Mesodermal cell (in vitro differentiated cells): ENCODE results near the gene SPDYE18. TPM values are rescaled to one million over a fixed set of nuclear protein-coding genes. Genes with fewer than 3 reads are reported as not detected.
"Not testable (repeated sequence)": the region's sequence is repeated elsewhere in the genome, so short reads cannot be mapped to it uniquely, and the experiment has no call there.

Experiments used
- H3K27ac ChIP-seq: 2 replicates; pipeline ENCODE4 v1.7.0; 2013; ENCODE audit warnings: mild to moderate bottlenecking, low read depth, low read length, moderate library complexity; ENCODE audit not compliant: severe bottlenecking
- H3K36me3 ChIP-seq: 2 replicates; pipeline ENCODE4 v1.7.1; 2013; ENCODE audit warnings: mild to moderate bottlenecking, low read length, moderate library complexity; ENCODE audit not compliant: control insufficient read depth, insufficient read depth
- H3K4me1 ChIP-seq: one replicate; pipeline ENCODE4 v1.7.1; 2013; ENCODE audit warnings: mild to moderate bottlenecking, low read length; ENCODE audit not compliant: insufficient read depth, control insufficient read depth, poor library complexity, severe bottlenecking
- H3K4me3 ChIP-seq: 2 replicates; pipeline ENCODE4 v1.7.0; 2013; ENCODE audit warnings: low read length, control low read depth, mild to moderate bottlenecking; ENCODE audit not compliant: insufficient read depth, poor library complexity, severe bottlenecking; ENCODE audit errors: extremely low read depth
- H3K9me3 ChIP-seq: 2 replicates; pipeline ENCODE4 v1.7.1; 2013; ENCODE audit warnings: mild to moderate bottlenecking, low read length, moderate library complexity; ENCODE audit not compliant: control insufficient read depth
- WGBS, 2 experiments: methylation state at CpG; one replicate each; pipeline ENCODE4 v1.1.5; 2013; ENCODE audit warnings: missing lambda C conversion rate in 2 of 2; ENCODE audit not compliant: insufficient coverage in 2 of 2; 5-methylcytosine and 5-hydroxymethylcytosine counted together
- polyA plus RNA-seq, 2 experiments: library from polyadenylated mRNA; stranded (reverse); fragments of 50-300 nt; gene quantifications; one replicate each; pipeline ENCODE4 v1.2.3, GENCODE V29; 2013

SPDYE18 gene
- polyA plus RNA-seq (2013, experiment 1 of 2): 0.29 TPM
- not detected for polyA plus RNA-seq (2013, experiment 2 of 2)

- 86 to 89% methylated on average over 1 to 3 of the region's 4 CpGs for WGBS, 2 experiments
- H3K4me1 ChIP-seq, H3K9me3 ChIP-seq, H3K27ac ChIP-seq, H3K36me3 ChIP-seq, H3K4me3 ChIP-seq: not testable (repeated sequence)
Observed at GRCh38 chr7:77062557-77062956, at the start of gene SPDYE18. SPDYE18 (minus strand) TSS chr7:77062558; CDS start chr7:77060512, 2,046 bp downstream.

- H3K4me3 ChIP-seq, H3K4me1 ChIP-seq: not testable (repeated sequence)
- WGBS, 2 experiments: no CpG with 5 or more reads among the region's 1 CpG
Observed at GRCh38 chr7:77108362-77108761, 46.0 kb upstream of the SPDYE18 start.

GRCh38 chr7:77107659-77108058, 45.3 kb upstream of the SPDYE18 start:
- H3K4me3 ChIP-seq, H3K27ac ChIP-seq, H3K36me3 ChIP-seq, H3K9me3 ChIP-seq, H3K4me1 ChIP-seq: not testable (repeated sequence)
- WGBS, 2 experiments: no CpG with 5 or more reads among the region's 3 CpGs

More at GRCh38 chr7:77108362-77108761, 46.0 kb upstream of the SPDYE18 start:
- H3K36me3 ChIP-seq, H3K9me3 ChIP-seq, H3K27ac ChIP-seq: not testable (repeated sequence)

GRCh38 chr7:77105904-77106303, 43.5 kb upstream of the SPDYE18 start:
- H3K9me3 ChIP-seq, H3K4me3 ChIP-seq, H3K27ac ChIP-seq, H3K4me1 ChIP-seq, H3K36me3 ChIP-seq: not testable (repeated sequence)
- no CpG with 5 or more reads among the region's 3 CpGs for WGBS, 2 experiments

GRCh38 chr7:77102671-77103070, 40.3 kb upstream of the SPDYE18 start:
- H3K4me1 ChIP-seq, H3K9me3 ChIP-seq, H3K27ac ChIP-seq, H3K4me3 ChIP-seq, H3K36me3 ChIP-seq: not testable (repeated sequence)

GRCh38 chr7:77101187-77101586, 38.8 kb upstream of the SPDYE18 start:
- not testable (repeated sequence) for H3K4me1 ChIP-seq, H3K36me3 ChIP-seq, H3K4me3 ChIP-seq, H3K9me3 ChIP-seq, H3K27ac ChIP-seq
- WGBS, 2 experiments: no CpG with 5 or more reads among the region's 1 CpG

DNA sequence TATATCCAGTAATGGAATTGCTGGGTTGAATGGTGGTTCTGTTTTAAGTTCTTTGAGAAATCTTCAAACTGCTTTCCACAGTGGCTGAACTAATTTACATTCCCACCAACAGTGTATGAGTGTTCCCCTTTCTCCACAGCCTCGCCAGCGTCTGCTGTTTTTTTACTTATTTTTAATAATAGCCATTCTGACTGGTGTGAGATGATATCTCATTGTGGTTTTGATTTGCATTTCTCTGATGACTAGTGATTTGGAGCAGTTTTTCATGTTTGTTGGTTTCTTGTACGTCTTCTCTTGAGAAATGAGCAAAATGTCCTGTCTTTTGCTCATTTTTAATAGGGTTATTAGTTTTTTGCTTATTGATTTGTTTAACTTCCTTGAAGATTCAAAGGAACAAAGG, 38.1 kb upstream of the SPDYE18 start:
- not testable (repeated sequence) for H3K9me3 ChIP-seq, H3K4me3 ChIP-seq, H3K27ac ChIP-seq, H3K36me3 ChIP-seq, H3K4me1 ChIP-seq
- WGBS, 2 experiments: no CpG with 5 or more reads among the region's 3 CpGs

- H3K27ac ChIP-seq, H3K9me3 ChIP-seq, H3K36me3 ChIP-seq, H3K4me1 ChIP-seq, H3K4me3 ChIP-seq: not testable (repeated sequence)
- WGBS, 2 experiments: no CpG with 5 or more reads among the region's 2 CpGs
Observed at GRCh38 chr7:77092301-77092700, 29.9 kb upstream of the SPDYE18 start.

GRCh38 chr7:77082192-77082591, 19.8 kb upstream of the SPDYE18 start:
- H3K27ac ChIP-seq, H3K4me1 ChIP-seq, H3K36me3 ChIP-seq, H3K9me3 ChIP-seq, H3K4me3 ChIP-seq: not testable (repeated sequence)
- no CpG with 5 or more reads among the region's 1 CpG for WGBS, 2 experiments

GRCh38 chr7:77080236-77080635, 17.9 kb upstream of the SPDYE18 start:
- WGBS, 2 experiments: no CpG with 5 or more reads among the region's 2 CpGs
- H3K36me3 ChIP-seq, H3K27ac ChIP-seq, H3K4me1 ChIP-seq, H3K4me3 ChIP-seq, H3K9me3 ChIP-seq: not testable (repeated sequence)

- no CpG with 5 or more reads among the region's 5 CpGs for WGBS, 2 experiments
- not testable (repeated sequence) for H3K36me3 ChIP-seq, H3K27ac ChIP-seq, H3K4me1 ChIP-seq, H3K4me3 ChIP-seq, H3K9me3 ChIP-seq
Observed at GRCh38 chr7:77079624-77080023, 17.3 kb upstream of the SPDYE18 start.

DNA sequence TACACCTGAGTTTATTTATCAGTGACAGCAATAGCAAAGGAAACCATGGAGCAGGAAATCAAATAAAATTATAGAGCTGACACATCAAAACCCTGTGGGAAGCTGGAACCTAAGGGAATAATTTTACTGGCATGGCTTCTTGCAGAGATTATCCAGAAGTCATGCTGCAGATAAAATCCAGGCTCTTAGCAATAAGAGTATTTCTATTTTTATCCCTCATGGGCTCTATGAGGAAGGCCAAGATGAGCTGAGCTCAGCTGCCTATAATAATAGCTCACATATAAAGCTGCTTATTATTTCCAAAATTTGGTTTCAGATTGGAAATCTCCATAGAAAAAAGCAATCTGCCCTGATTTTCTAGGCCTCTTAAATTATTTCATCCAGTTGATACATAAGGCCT, 16.8 kb upstream of the SPDYE18 start:
- H3K4me3 ChIP-seq, H3K9me3 ChIP-seq, H3K27ac ChIP-seq, H3K36me3 ChIP-seq, H3K4me1 ChIP-seq: not testable (repeated sequence)
